Activated CD4-positive, alpha-beta T cell treated with anti-CD3 and anti-CD28 coated beads for 1 hour (primary cell): ENCODE data around the gene SH2D7.

Experiments used
- DNase-seq: peaks from one replicate; pipeline ENCODE4 v3.0.0-alpha.2; 2020

Gene SH2D7

GRCh38 chr15:78092261-78093041 is at the start of gene SH2D7:
Gene SH2D7, plus strand, starts transcription at chr15:78092561. Its CDS starts 24 bp downstream, at chr15:78092585.
- no peak for DNase-seq

DNA sequence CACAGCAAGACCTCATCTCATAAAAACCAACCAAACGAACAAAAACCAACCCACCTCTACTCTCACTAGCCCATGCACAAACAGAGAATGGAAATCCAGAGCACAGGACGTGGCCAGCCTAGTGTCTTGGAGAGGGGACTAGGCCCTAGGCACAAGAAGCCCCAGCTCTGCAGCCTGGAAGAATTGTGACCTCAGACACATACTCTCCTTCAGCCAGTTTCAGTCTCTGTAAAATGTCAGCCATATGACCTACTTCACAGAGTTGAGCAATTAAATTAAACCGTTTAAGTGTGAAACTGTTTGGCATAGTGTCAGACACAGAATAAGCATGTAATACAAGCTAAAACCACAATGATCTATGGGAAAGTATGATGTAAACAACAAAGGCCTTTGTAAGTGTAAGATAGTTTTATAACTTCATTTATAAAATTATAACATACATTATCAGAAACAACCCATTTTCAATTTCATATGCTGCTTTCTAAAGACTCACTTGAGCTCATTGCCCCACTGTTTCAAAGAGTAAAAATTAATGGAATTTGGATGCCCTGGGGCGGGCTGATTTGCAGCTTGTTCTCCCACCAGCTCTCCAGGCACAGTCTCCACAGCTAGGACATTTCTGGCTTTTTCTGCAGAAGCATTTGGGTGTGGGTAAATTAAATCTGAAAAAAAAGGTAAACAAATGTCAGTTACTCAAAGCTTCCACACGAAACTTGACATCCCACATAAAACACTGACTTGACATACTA is 47.8 kb upstream of the SH2D7 start:
- DNase-seq: no peak

DNA sequence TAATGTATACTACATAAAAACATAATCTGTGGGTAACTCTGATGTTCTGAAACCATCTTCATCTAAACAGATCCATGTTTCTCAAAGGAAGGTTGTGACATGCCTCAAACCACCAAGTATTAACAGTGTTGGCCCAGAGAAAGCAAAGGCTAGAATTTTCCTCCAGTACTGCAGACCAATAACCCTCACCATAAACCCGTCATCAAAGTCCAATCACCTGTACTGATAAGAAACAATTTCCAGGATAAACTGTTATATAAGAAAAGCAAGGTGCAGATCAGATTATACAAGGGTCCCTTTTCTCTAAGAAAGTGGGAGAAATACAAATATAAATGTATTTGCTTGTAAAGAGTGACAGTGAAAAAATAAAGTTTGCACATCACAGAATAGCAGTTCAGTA is 47.2 kb upstream of the SH2D7 start:
- DNase-seq: no peak

GRCh38 chr15:78046796-78047341 is 45.5 kb upstream of the SH2D7 start:
- no peak for DNase-seq

- no peak for DNase-seq
Measured at GRCh38 chr15:78047761-78048627, 44.4 kb upstream of the SH2D7 start.

DNA sequence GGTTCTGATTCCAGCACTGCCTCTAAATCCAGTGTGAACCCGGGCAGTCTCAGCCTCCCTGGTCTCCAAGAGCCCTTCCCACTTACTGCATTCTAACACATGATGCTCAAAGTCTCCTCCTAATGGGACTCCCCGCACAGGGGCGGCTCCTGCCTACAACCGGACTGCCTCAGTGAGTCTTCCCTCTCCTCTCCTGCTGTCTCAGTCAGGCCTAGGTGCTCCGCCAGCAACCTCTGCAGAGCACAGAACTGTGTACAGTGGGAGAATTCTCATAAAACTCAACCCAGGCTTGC is 43.8 kb upstream of the SH2D7 start:
- no peak for DNase-seq

GRCh38 chr15:78049691-78050440 is 42.5 kb upstream of the SH2D7 start:
- no peak for DNase-seq

DNA sequence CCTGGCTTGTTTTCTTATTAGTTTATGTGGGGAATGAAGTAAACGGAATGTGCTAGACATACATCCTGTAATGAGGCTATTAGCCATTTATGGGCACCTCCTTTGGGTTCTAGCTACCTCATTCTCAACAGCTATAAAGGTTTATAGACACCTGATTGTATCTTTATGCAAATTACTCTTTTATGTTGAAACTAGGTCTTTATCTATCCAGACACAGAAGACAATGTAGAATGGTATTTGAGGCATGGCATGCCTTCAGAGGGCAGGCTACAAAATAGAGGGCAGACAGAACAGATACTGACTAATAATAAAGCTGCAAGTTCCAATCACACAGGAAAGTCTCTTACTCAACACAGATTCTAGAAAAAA is 41.9 kb upstream of the SH2D7 start:
- no peak for DNase-seq

DNA sequence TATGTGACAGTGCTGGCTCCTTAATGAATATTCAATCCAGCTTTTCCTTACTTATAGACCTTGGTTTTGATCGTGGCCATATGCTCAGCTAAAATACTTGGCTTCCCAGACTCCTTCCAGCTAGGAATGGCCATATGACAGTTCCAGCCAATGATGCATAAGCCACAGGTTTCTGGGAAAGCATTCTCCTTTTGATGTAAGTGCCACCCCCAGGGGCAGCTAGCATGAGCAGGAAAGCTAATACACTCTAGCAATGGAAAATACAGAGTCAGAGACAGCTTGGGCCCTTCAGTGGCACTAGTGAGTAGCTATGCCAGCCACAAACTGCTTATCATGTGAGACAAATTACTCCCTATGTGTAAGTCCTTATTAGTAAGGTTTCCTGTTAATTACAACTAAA is 41.5 kb upstream of the SH2D7 start:
- DNase-seq: no peak

DNA sequence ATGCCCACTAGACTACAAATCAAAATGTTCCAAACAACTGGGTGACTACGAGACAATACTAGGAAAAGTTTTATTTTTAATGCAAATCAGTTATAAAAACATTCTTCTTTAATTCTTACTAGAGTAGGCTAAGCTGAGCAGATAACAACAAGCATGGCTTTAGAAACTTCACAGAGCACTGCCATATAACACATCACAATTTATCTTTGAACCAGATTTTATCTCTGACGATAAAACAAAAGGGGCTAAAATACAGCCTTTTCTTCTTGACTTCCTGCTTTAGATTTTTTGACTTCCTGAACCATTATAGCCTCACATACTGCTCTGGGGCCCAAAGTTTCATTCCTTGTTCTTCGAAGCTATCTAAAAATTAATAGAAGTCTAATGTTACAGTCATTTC is 40.8 kb upstream of the SH2D7 start:
- no peak for DNase-seq

- DNase-seq: no peak
Measured at GRCh38 chr15:78052001-78052401, 40.4 kb upstream of the SH2D7 start.

DNA sequence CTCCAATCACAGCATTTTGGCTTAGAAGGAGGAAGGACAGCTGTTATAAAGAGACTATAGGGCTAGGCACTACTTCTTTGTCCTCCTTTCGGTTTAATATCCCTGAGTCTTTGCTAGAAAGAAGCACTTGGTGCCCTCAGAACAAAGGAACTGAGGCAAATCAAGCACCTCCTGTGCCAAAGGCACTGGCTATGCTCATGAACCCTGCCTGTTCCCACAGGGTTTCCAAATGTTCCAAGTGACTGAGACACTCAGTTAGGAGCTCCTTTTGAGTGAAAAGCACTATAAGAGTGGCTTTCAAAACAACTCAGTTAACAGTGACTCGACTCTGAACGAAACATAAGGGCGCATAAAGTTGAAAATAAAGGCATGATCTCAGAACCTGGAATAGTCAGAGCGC is 39.8 kb upstream of the SH2D7 start:
- no peak for DNase-seq

GRCh38 chr15:78054518-78054917 is 37.8 kb upstream of the SH2D7 start:
- DNase-seq: no peak

GRCh38 chr15:78054966-78055365 is 37.4 kb upstream of the SH2D7 start:
- no peak for DNase-seq

DNA sequence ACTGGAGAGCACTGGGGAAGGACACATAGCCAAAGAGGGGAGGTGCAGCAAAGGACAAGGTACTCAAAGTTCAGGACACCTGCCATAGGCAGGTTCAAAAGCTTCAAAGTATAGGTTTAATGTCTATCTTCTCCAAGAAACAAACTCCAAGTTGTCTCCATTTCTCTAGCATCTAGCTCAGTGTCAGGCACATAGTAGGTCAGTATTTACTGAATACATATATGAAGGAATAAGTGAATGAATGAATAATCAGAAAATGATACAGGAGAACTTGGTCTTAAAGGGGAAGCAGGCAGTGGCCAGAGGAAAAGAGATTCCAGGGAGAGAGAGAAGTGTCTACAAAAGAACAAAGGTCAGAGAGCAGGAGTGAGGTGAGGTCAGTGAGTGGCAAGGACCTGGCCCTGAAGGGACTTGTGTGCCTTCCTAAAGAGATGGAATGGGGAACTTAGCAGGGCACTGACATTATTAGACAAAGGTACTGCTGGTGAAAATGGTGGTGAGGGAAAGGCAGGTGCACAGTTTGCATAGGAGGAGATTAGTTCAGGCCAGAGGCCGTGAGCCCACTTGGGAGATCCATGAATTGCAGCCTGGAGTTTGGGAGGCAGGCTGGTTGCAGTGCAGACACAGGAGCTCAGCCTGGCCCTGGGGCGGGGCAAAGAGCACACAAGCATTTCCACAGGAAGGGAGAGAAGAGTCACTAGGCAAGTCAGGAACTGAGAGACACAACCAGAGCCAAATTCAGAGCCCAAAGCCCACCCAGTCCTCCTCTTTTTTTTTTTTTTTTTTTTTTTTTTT is 36.2 kb upstream of the SH2D7 start:
- DNase-seq: no peak

- DNase-seq: no peak
Measured at GRCh38 chr15:78056714-78057269, 35.6 kb upstream of the SH2D7 start.

GRCh38 chr15:78057803-78058202 is 34.6 kb upstream of the SH2D7 start:
- no peak for DNase-seq

DNA sequence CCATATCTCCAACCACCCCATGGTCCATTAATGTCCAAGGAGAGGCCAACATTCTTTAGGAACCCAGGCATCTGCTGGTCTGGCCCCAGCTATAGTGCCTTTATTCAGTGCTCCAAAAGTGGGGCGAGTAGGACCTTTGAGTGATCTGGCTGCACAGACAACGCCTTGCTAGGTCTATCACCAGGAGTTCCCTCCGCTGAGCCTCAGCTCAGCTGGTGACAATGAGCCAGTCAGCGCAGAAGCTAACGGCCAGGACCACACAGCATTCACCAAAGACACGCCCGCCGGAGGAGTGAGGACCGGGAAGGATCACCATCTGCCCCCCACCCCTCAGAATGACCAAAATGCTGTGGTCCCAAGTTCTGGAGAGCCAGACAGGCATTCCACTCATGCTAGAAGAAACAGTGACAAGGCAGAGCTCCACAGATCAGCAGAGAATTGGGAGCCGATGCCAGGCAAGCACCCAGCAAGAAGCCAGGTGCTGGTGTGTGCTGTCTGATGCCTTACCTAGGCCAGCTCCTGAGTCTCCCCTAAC is 33.9 kb upstream of the SH2D7 start:
- no peak for DNase-seq

- DNase-seq: no peak
Measured at GRCh38 chr15:78059110-78059839, 33.1 kb upstream of the SH2D7 start.

GRCh38 chr15:78060232-78060631 is 32.1 kb upstream of the SH2D7 start:
- no peak for DNase-seq
